HFF-Myc (cell line): Measurements from ENCODE around the gene CUBN.

Source experiments
- DNase-seq: peaks from one replicate; pipeline ENCODE4 v3.0.0-alpha.2; 2011; ENCODE audit warnings: low read depth; ENCODE audit errors: extremely low read depth
- H3K4me3 ChIP-seq: replicated peaks from 2 replicates; pipeline ENCODE4 v1.5.1; 2011; ENCODE audit warnings: low read depth, mild to moderate bottlenecking, control low read depth, low read length
- TF ChIP-seq, protein P1 (sequence below): IDR thresholded peaks from 2 replicates; pipeline ENCODE4 v1.5.1; 2012; ENCODE audit warnings: mild to moderate bottlenecking, low read depth, low read length, control low read depth; ENCODE audit errors: missing control alignments

Gene CUBN

GRCh38 chr10:17041626-17042520 is 87.7 kb downstream of the CUBN start:
- DNase-seq: no peak
- TF ChIP-seq, protein P1, sequence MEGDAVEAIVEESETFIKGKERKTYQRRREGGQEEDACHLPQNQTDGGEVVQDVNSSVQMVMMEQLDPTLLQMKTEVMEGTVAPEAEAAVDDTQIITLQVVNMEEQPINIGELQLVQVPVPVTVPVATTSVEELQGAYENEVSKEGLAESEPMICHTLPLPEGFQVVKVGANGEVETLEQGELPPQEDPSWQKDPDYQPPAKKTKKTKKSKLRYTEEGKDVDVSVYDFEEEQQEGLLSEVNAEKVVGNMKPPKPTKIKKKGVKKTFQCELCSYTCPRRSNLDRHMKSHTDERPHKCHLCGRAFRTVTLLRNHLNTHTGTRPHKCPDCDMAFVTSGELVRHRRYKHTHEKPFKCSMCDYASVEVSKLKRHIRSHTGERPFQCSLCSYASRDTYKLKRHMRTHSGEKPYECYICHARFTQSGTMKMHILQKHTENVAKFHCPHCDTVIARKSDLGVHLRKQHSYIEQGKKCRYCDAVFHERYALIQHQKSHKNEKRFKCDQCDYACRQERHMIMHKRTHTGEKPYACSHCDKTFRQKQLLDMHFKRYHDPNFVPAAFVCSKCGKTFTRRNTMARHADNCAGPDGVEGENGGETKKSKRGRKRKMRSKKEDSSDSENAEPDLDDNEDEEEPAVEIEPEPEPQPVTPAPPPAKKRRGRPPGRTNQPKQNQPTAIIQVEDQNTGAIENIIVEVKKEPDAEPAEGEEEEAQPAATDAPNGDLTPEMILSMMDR: no peak
- H3K4me3 ChIP-seq: no peak overlapping the region

DNA sequence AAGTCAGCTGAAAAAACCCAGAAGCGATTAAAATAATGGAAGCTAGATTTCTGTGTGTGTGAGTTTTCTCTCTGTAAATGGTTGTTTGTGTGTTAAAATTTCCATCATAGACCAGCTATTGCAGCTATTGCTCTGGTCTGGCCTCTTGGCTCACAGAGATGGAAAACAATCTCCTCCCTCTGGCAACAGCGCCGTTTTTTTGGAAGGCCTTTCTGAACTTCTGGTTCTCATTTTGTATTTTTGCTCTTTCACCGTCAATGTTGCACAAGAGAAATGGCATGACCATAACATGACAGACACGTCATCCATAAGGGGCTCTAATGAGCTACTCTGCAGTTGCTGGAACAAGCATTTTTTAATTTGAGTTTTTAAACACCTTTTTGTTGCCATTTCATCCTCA is 91.0 kb downstream of the CUBN start:
- no peak overlapping the region for H3K4me3 ChIP-seq
- TF ChIP-seq, protein P1: no peak
- DNase-seq: no peak

- no peak for DNase-seq
- TF ChIP-seq, protein P1: no peak
Measured at GRCh38 chr10:17037910-17038309, 91.7 kb downstream of the CUBN start.

GRCh38 chr10:17035446-17035845 is 94.2 kb downstream of the CUBN start:
- DNase-seq: no peak

More at GRCh38 chr10:17037910-17038309, 91.7 kb downstream of the CUBN start:
- H3K4me3 ChIP-seq: no peak overlapping the region

GRCh38 chr10:17033529-17034260 is 95.9 kb downstream of the CUBN start:
- TF ChIP-seq, protein P1: no peak
- DNase-seq: no peak
- H3K4me3 ChIP-seq: no peak overlapping the region

More at GRCh38 chr10:17035446-17035845, 94.2 kb downstream of the CUBN start:
- H3K4me3 ChIP-seq: no peak overlapping the region
- TF ChIP-seq, protein P1: no peak

GRCh38 chr10:17031637-17032635 is 97.7 kb downstream of the CUBN start:
- no peak for DNase-seq
- TF ChIP-seq, protein P1: no peak
- no peak overlapping the region for H3K4me3 ChIP-seq
